GM23338 (cell line): Measurements from ENCODE around the gene SETDB2. TPM values are rescaled to one million over a fixed set of nuclear protein-coding genes. Genes with fewer than 3 reads are reported as not detected.

ENCODE experiments used
- ATAC-seq: fragments of 200-7000 bp; cut with Tn5 transposase; 3 replicates; pipeline ENCODE4 v1.9.1; 2020
- DNase-seq: peaks from one replicate; pipeline ENCODE4 v3.0.0-alpha.2; 2015; ENCODE audit warnings: low spot score
- H2AFZ ChIP-seq: fragments of 200-600 bp; sonication (generic); 2 replicates; pipeline ENCODE4 v1.8.0; 2016; ENCODE audit warnings: antibody characterized with exemption, mild to moderate bottlenecking, moderate library complexity
- H3F3A ChIP-seq: fragments of 200-600 bp; sonication (generic); replicated peaks from 2 replicates; pipeline ENCODE4 v1.8.0; 2017; ENCODE audit warnings: antibody characterized with exemption, mixed run types, low read depth
- H3K27ac ChIP-seq: fragments of 200-600 bp; sonication (generic); 2 replicates; pipeline ENCODE4 v1.6.1; 2016; ENCODE audit warnings: low read depth
- H3K27me3 ChIP-seq: fragments of 200-600 bp; sonication (generic); 2 replicates; pipeline ENCODE4 v1.8.0; 2016; ENCODE audit warnings: mild to moderate bottlenecking, mixed run types, moderate library complexity; ENCODE audit not compliant: insufficient read depth
- H3K36me3 ChIP-seq: fragments of 200-600 bp; sonication (generic); 2 replicates; pipeline ENCODE4 v1.8.0; 2016; ENCODE audit warnings: mild to moderate bottlenecking; ENCODE audit not compliant: insufficient read depth
- H3K4me1 ChIP-seq: fragments of 200-600 bp; sonication (generic); 2 replicates; pipeline ENCODE4 v1.8.0; 2016; ENCODE audit warnings: mild to moderate bottlenecking, moderate library complexity; ENCODE audit not compliant: insufficient read depth
- H3K4me2 ChIP-seq: fragments of 200-600 bp; sonication (generic); 2 replicates; pipeline ENCODE4 v1.7.1; 2017; ENCODE audit warnings: mixed run types
- H3K4me3 ChIP-seq: fragments of 200-600 bp; sonication (generic); 2 replicates; pipeline ENCODE4 v1.6.1; 2016; ENCODE audit warnings: mixed run types
- H3K79me2 ChIP-seq: fragments of 200-600 bp; sonication (generic); replicated peaks from 2 replicates; pipeline ENCODE4 v1.8.0; 2017; ENCODE audit warnings: mild to moderate bottlenecking; ENCODE audit not compliant: insufficient read depth
- H3K9me2 ChIP-seq: fragments of 200-600 bp; sonication (generic); 2 replicates; pipeline ENCODE4 v1.8.0; 2017; ENCODE audit not compliant: insufficient read depth
- H4K20me1 ChIP-seq: fragments of 200-600 bp; sonication (generic); replicated peaks from 2 replicates; pipeline ENCODE4 v1.8.0; 2017; ENCODE audit warnings: mild to moderate bottlenecking; ENCODE audit not compliant: insufficient read depth
- H3K27ac Mint-ChIP-seq: 2 replicates; pipeline ENCODE4 v1.8.0; 2020; ENCODE audit warnings: inconsistent platforms, mild to moderate bottlenecking, moderate library complexity, mixed read lengths
- H3K27me3 Mint-ChIP-seq: 3 replicates; pipeline ENCODE4 v1.8.0; 2022; ENCODE audit warnings: low read depth, mild to moderate bottlenecking, moderate library complexity, mixed read lengths, inconsistent platforms; ENCODE audit not compliant: insufficient read depth, poor library complexity
- H3K36me3 Mint-ChIP-seq: 3 replicates; pipeline ENCODE4 v1.8.0; 2021; ENCODE audit warnings: low read depth, mild to moderate bottlenecking, inconsistent platforms, moderate library complexity, mixed read lengths
- H3K4me1 Mint-ChIP-seq: 3 replicates; pipeline ENCODE4 v1.8.0; 2020; ENCODE audit warnings: mild to moderate bottlenecking, inconsistent platforms, mixed read lengths
- H3K4me3 Mint-ChIP-seq: 3 replicates; pipeline ENCODE4 v1.8.0; 2021; ENCODE audit warnings: moderate library complexity, mild to moderate bottlenecking, inconsistent platforms, mixed read lengths
- H3K9me3 Mint-ChIP-seq: 3 replicates; pipeline ENCODE4 v1.8.0; 2020; ENCODE audit warnings: moderate library complexity, mild to moderate bottlenecking, inconsistent platforms, mixed read lengths
- CREB1 ChIP-seq: fragments of 250-450 bp; sonication (Bioruptor Pico); IDR thresholded peaks from 2 replicates; pipeline ENCODE4 v1.5.0; 2020; ENCODE audit warnings: low read depth, mild to moderate bottlenecking, moderate library complexity
- CTCF ChIP-seq, 2 experiments: fragments of 200-600 bp in 1 of 2; sonication (generic) in 1 of 2; conservative IDR thresholded peaks; 2 replicates each; pipeline versions ENCODE4 v1.5.1 to v1.6.1; 2016 to 2017; ENCODE audit warnings: antibody characterized with exemption in 2 of 2, low read depth in 2 of 2, mild to moderate bottlenecking in 2 of 2, moderate library complexity in 1 of 2
- ETS1 ChIP-seq: IDR thresholded peaks from 2 replicates; pipeline ENCODE4 v1.6.1; 2016; ENCODE audit warnings: antibody characterized with exemption
- EZH2 ChIP-seq: fragments of 200-600 bp; sonication (generic); IDR thresholded peaks from one replicate; pipeline ENCODE4 v1.8.0; 2017; ENCODE audit warnings: antibody characterized with exemption, mild to moderate bottlenecking, low read depth; ENCODE audit not compliant: unreplicated experiment
- EZH2phosphoT487 ChIP-seq: fragments of 200-600 bp; sonication (generic); IDR thresholded peaks from one replicate; pipeline ENCODE4 v1.8.1; 2018; ENCODE audit warnings: antibody characterized with exemption; ENCODE audit not compliant: unreplicated experiment
- JUNB ChIP-seq: IDR thresholded peaks from one replicate; pipeline ENCODE4 v1.6.1; 2016; ENCODE audit warnings: antibody characterized with exemption; ENCODE audit not compliant: unreplicated experiment
- NANOG ChIP-seq: IDR thresholded peaks from 2 replicates; pipeline ENCODE4 v1.6.1; 2016; ENCODE audit warnings: antibody characterized with exemption, borderline replicate concordance
- POLR2AphosphoS5 ChIP-seq: IDR thresholded peaks from 2 replicates; pipeline ENCODE4 v1.6.1; 2016; ENCODE audit warnings: antibody characterized with exemption, low read depth
- REST ChIP-seq: IDR thresholded peaks from one replicate; pipeline ENCODE4 v1.6.1; 2018; ENCODE audit warnings: antibody characterized with exemption; ENCODE audit not compliant: unreplicated experiment
- ZNF114 ChIP-seq: fragments of 250-450 bp; sonication (Bioruptor Pico); IDR thresholded peaks from 2 replicates; pipeline ENCODE4 v1.5.0; 2020; ENCODE audit warnings: mild to moderate bottlenecking, moderate library complexity
- ZNF331 ChIP-seq: fragments of 250-450 bp; sonication (Bioruptor Pico); IDR thresholded peaks from 2 replicates; pipeline ENCODE4 v1.5.0; 2020; ENCODE audit warnings: low read depth, mild to moderate bottlenecking, moderate library complexity
- polyA plus RNA-seq: library from polyadenylated mRNA; unstranded; fragments of >200 nt; fragmentation: Nextera tagmentation; extraction: Ambion mirVana; gene quantifications from 2 replicates; pipeline ENCODE4 v1.2.1, GENCODE V29; 2016
- total RNA-seq: library from RNA; depleted of rRNA; stranded (reverse); fragments of >200 nt; shearing (Covaris generic); gene quantifications from 2 replicates; pipeline ENCODE4 v1.2.3, GENCODE V29; 2014

The SETDB2 gene
- total and polyA plus RNA-seq, 2 experiments from 2014 or later = 4.6 to 5.8 TPM

GRCh38 chr13:49457221-49457620, 13.1 kb downstream of the SETDB2 start (continued):
- TF ChIP-seq REST (no peak), EZH2 (no peak)

- Mint-ChIP-seq H3K27me3 (no peaks in the 10 kb centered on the region), H3K4me3 (no peak overlapping the region), H3K27ac (no peak overlapping the region), H3K9me3 (peaks cover 31% of the 10 kb centered on the region), H3K36me3 (peaks cover 39% of the 10 kb centered on the region), H3K4me1 (peaks cover under 1% of the 10 kb centered on the region; the same call in 1 of the 3 replicates)
- Histone ChIP-seq H3K27ac (no peak overlapping the region), H3K4me1 (no peaks in the 10 kb centered on the region), H4K20me1 (no peaks in the 10 kb centered on the region), H3K4me3 (no peak overlapping the region), H3K27me3 (no peaks in the 10 kb centered on the region), H2AFZ (no peak overlapping the region), H3K36me3 (peaks cover 20% of the 10 kb centered on the region; the same call in 1 of the 2 replicates), H3K9me2 (no peaks in the 10 kb centered on the region), H3K79me2 (no peaks in the 10 kb centered on the region), H3K4me2 (no peak overlapping the region), H3F3A (no peaks in the 10 kb centered on the region)
- DNase-seq = no peak
- no peak for ATAC-seq
- TF ChIP-seq ZNF114 (CRISPR knock-in tag) (no peak), CREB1 (CRISPR knock-in tag) (no peak), CTCF (conservative IDR thresholded peaks at IDR 0.05; ENCODE audit: low read depth in 2 of 2) (no peak), JUNB (no peak), ZNF331 (no peak), EZH2phosphoT487 (no peak), REST (no peak), POLR2AphosphoS5 (no peak), NANOG (no peak), ETS1 (no peak)
Observed at GRCh38 chr13:49459580-49459979, 15.5 kb downstream of the SETDB2 start.
